CD4-positive, alpha-beta memory T cell (primary cell): ENCODE measurements around the gene NDUFAF7. TPM values are rescaled to one million over a fixed set of nuclear protein-coding genes. Genes with fewer than 3 reads are reported as not detected.
"Not testable (repeated sequence)": the region's sequence is repeated elsewhere in the genome, so short reads cannot be mapped to it uniquely, and the experiment has no call there.

ENCODE experiments used
- CTCF ChIA-PET: fragments of 350-600 bp; sonication (Branson Sonifier 250); formaldehyde crosslinking; loops from one replicate; lab custom pipeline; 2021; ENCODE audit warnings: inconsistent platforms; ENCODE audit not compliant: partially characterized antibody; lab: Charles Lee
- POLR2A ChIA-PET: fragments of 350-600 bp; sonication (Branson Sonifier 250); formaldehyde crosslinking; loops from one replicate; lab custom pipeline; 2021; ENCODE audit not compliant: partially characterized antibody; lab: Charles Lee
- DNase-seq, 5 donors: peaks; one replicate each; pipeline versions ENCODE4 v3.0.0 to v3.0.0-alpha.2; 2020 to 2022; ENCODE audit warnings: mixed read lengths in 1 of 5
- H3K27ac ChIP-seq: one replicate; pipeline ENCODE4 v1.7.0; 2013; ENCODE audit warnings: low read depth, low read length
- H3K27me3 ChIP-seq: 2 replicates; pipeline ENCODE4 v1.7.0; 2013; ENCODE audit warnings: mild to moderate bottlenecking, low read length, moderate library complexity; ENCODE audit not compliant: insufficient read depth
- H3K36me3 ChIP-seq: 2 replicates; pipeline ENCODE4 v1.7.0; 2013; ENCODE audit warnings: mild to moderate bottlenecking, low read length, moderate library complexity; ENCODE audit not compliant: insufficient read depth
- H3K4me1 ChIP-seq: 2 replicates; pipeline ENCODE4 v1.7.0; 2013; ENCODE audit warnings: mild to moderate bottlenecking, low read length, moderate library complexity; ENCODE audit not compliant: insufficient read depth
- H3K4me3 ChIP-seq, 2 donors: one replicate each; pipeline ENCODE4 v1.7.0; 2013; ENCODE audit warnings: low read length in 2 of 2, mild to moderate bottlenecking in 1 of 2
- H3K9me3 ChIP-seq, 2 donors: one replicate each; pipeline ENCODE4 v1.7.0; 2013; ENCODE audit warnings: low read length in 2 of 2, control low read depth in 1 of 2; ENCODE audit not compliant: control insufficient read depth in 1 of 2
- H3K27ac Mint-ChIP-seq, 7 donors: one replicate each; pipeline ENCODE4 v1.8.0; 2020 to 2021; ENCODE audit warnings: mixed read lengths in 7 of 7, mild to moderate bottlenecking in 6 of 7, inconsistent platforms in 3 of 7, moderate library complexity in 3 of 7
- H3K27me3 Mint-ChIP-seq, 2 donors: one replicate each; pipeline ENCODE4 v1.8.0; 2020 to 2021; ENCODE audit warnings: mixed read lengths in 2 of 2
- H3K36me3 Mint-ChIP-seq, 2 donors: one replicate each; pipeline ENCODE4 v1.8.0; 2020 to 2021; ENCODE audit warnings: mixed read lengths in 2 of 2, inconsistent platforms in 1 of 2, mild to moderate bottlenecking in 1 of 2
- H3K4me1 Mint-ChIP-seq, 4 donors: one replicate each; pipeline ENCODE4 v1.8.0; 2020 to 2021; ENCODE audit warnings: mixed read lengths in 4 of 4, mild to moderate bottlenecking in 1 of 4
- H3K4me3 Mint-ChIP-seq, 8 donors: one replicate each; pipeline ENCODE4 v1.8.0; 2020 to 2021; ENCODE audit warnings: mixed read lengths in 8 of 8, mild to moderate bottlenecking in 7 of 8, moderate library complexity in 6 of 8, inconsistent platforms in 3 of 8
- H3K9me3 Mint-ChIP-seq, 8 donors: one replicate each; pipeline ENCODE4 v1.8.0; 2020 to 2021; ENCODE audit warnings: mixed read lengths in 8 of 8, mild to moderate bottlenecking in 5 of 8, inconsistent platforms in 3 of 8, moderate library complexity in 1 of 8
- intact Hi-C: fragments of 100-400 bp; cut with micrococcal nuclease; formaldehyde crosslinking; loops from one replicate; pipeline ENCODE4 v1.15.1; 2023
- polyA plus RNA-seq, 2 donors: library from polyadenylated mRNA; unstranded; fragments of 300-500 nt; fragmentation: Illumina TruSeq; gene quantifications; one replicate each; pipeline ENCODE4 v1.2.3, GENCODE V29; 2021
- total RNA-seq, 2 experiments: library from RNA; stranded (reverse); gene quantifications; one replicate each; pipeline ENCODE4 v1.2.3, GENCODE V29; 2021

The NDUFAF7 gene
- total and polyA plus RNA-seq, 4 experiments from 2014 or later, result 7.4 to 37.9 (median 23.4) TPM

GRCh38 chr2:37211939-37212338 lies 19.5 kb upstream of the NDUFAF7 start:
- ChIA-PET POLR2A (interaction anchor here (0.7 to 1.3 kb wide), 3 partner anchors 15 to 32 kb away, joined by 3 to 4 read pairs (median 3); partner anchors contain the start of genes CEBPZ and NDUFAF7), CTCF (interaction anchor here (1.6 kb wide), 1 partner anchor 43 kb away, joined by 6 read pairs; no protein-coding TSS in a partner anchor)
- no peak overlapping the region for H3K4me3 Mint-ChIP-seq
- peak overlapping the region in 1 of 7 donors; percentile 39 for H3K27ac Mint-ChIP-seq
- Histone ChIP-seq H3K9me3 (peaks cover 0 to 3% of the 10 kb centered on the region in 2 donors), H3K4me3 (no peak overlapping the region), H3K27me3 (no peaks in the 10 kb centered on the region), H3K4me1 (no peaks in the 10 kb centered on the region), H3K27ac (no peak overlapping the region), H3K36me3 (peaks cover 54% of the 10 kb centered on the region)
- intact Hi-C loops, result no loop called here
- DNase-seq, result no peak
- no peaks in the 10 kb centered on the region for H3K27me3 Mint-ChIP-seq
- H3K4me1 Mint-ChIP-seq, result peaks cover 4 to 21% (median 16%) of the 10 kb centered on the region in 4 donors
- H3K36me3 Mint-ChIP-seq, result peaks cover 74 to 84% of the 10 kb centered on the region in 2 donors
- peaks cover 11 to 38% (median 28%) of the 10 kb centered on the region in 8 donors for H3K9me3 Mint-ChIP-seq

- no peak overlapping the region for H3K27ac ChIP-seq
These were observed 16.2 kb upstream of the NDUFAF7 start for GRCh38 chr2:37215250-37215649.

GRCh38 chr2:37219046-37219445 lies 12.4 kb upstream of the NDUFAF7 start:
- ChIA-PET CTCF (interaction anchor here (1.4 to 1.5 kb wide), 2 partner anchors 9 to 13 kb away, joined by 3 read pairs; partner anchors contain the start of genes CEBPZ and NDUFAF7), POLR2A (no interaction called here)
- H3K9me3 ChIP-seq, result no peaks in the 10 kb centered on the region
- peaks cover 49% of the 10 kb centered on the region for H3K36me3 ChIP-seq
- H3K36me3 Mint-ChIP-seq, result peaks cover 37 to 69% of the 10 kb centered on the region in 2 donors
- H3K27me3 Mint-ChIP-seq, result no peaks in the 10 kb centered on the region
- intact Hi-C loops, result no loop called here
- H3K4me1 Mint-ChIP-seq, result peaks cover 11 to 24% (median 19%) of the 10 kb centered on the region in 4 donors
- H3K4me1 ChIP-seq, result peaks cover 6% of the 10 kb centered on the region
- H3K4me3 ChIP-seq, result no peak overlapping the region
- no peaks in the 10 kb centered on the region for H3K9me3 Mint-ChIP-seq
- no peaks in the 10 kb centered on the region for H3K27me3 ChIP-seq
- H3K27ac Mint-ChIP-seq, result no peak overlapping the region
- H3K27ac ChIP-seq, result no peak overlapping the region
- no peak overlapping the region for H3K4me3 Mint-ChIP-seq
- no peak for DNase-seq

More at GRCh38 chr2:37215250-37215649, 16.2 kb upstream of the NDUFAF7 start:
- intact Hi-C loops, result no loop called here
- ChIA-PET CTCF (no interaction called here), POLR2A (interaction anchor here (0.5 kb wide), 1 partner anchor 44 kb away, joined by 3 read pairs; no protein-coding TSS in a partner anchor)
- Mint-ChIP-seq H3K4me1 (peaks cover 0 to 2% (median 0%) of the 10 kb centered on the region in 4 donors), H3K27me3 (no peaks in the 10 kb centered on the region), H3K36me3 (peaks cover 44 to 69% of the 10 kb centered on the region in 2 donors), H3K27ac (no peak overlapping the region), H3K4me3 (no peak overlapping the region), H3K9me3 (peaks cover 0 to 5% (median 0%) of the 10 kb centered on the region in 8 donors)
- DNase-seq, result no peak
- no peaks in the 10 kb centered on the region for H3K4me1 ChIP-seq
- peaks cover 52% of the 10 kb centered on the region for H3K36me3 ChIP-seq
- no peak overlapping the region for H3K4me3 ChIP-seq
- no peaks in the 10 kb centered on the region for H3K9me3 ChIP-seq
- no peaks in the 10 kb centered on the region for H3K27me3 ChIP-seq

GRCh38 chr2:37223131-37223530 lies 8.3 kb upstream of the NDUFAF7 start:
- H3K4me3 ChIP-seq, result no peak overlapping the region
- ChIA-PET CTCF (no interaction called here), POLR2A (interaction anchor here (1.1 to 1.3 kb wide), 2 partner anchors 9 to 10 kb away, joined by 3 to 5 read pairs; partner anchors contain the start of genes CEBPZ and NDUFAF7)
- Mint-ChIP-seq H3K4me1 (peaks cover 35 to 59% (median 45%) of the 10 kb centered on the region in 4 donors), H3K27ac (peak overlapping the region in 2 of 7 donors; percentile 47 to 57), H3K4me3 (peak overlapping the region in 1 of 8 donors; percentile 9), H3K27me3 (no peaks in the 10 kb centered on the region), H3K36me3 (peaks cover 39 to 74% of the 10 kb centered on the region in 2 donors), H3K9me3 (no peaks in the 10 kb centered on the region)
- H3K9me3 ChIP-seq, result no peaks in the 10 kb centered on the region
- no peak for DNase-seq
- intact Hi-C loops, result no loop called here
- peaks cover 48% of the 10 kb centered on the region for H3K36me3 ChIP-seq
- H3K4me1 ChIP-seq, result peaks cover 31% of the 10 kb centered on the region
- H3K27me3 ChIP-seq, result no peaks in the 10 kb centered on the region
- no peak overlapping the region for H3K27ac ChIP-seq

- Histone ChIP-seq H3K4me3 (no peak overlapping the region), H3K27ac (no peak overlapping the region), H3K9me3 (no peaks in the 10 kb centered on the region), H3K27me3 (no peaks in the 10 kb centered on the region), H3K4me1 (peaks cover 35% of the 10 kb centered on the region), H3K36me3 (peaks cover 43% of the 10 kb centered on the region)
- POLR2A ChIA-PET, result interaction anchor here (1.3 kb wide), 1 partner anchor 9 kb away, joined by 5 read pairs; no protein-coding TSS in a partner anchor
- no peak for DNase-seq
- intact Hi-C loops, result no loop called here
- no peaks in the 10 kb centered on the region for H3K27me3 Mint-ChIP-seq
- H3K4me1 Mint-ChIP-seq, result peaks cover 36 to 59% (median 48%) of the 10 kb centered on the region in 4 donors
- peaks cover 36 to 73% of the 10 kb centered on the region in 2 donors for H3K36me3 Mint-ChIP-seq
- no peak overlapping the region for H3K4me3 Mint-ChIP-seq
- CTCF ChIA-PET, result no interaction called here
- H3K27ac Mint-ChIP-seq, result peak overlapping the region in 1 of 7 donors; percentile 59
- no peaks in the 10 kb centered on the region for H3K9me3 Mint-ChIP-seq
These were observed 7.4 kb upstream of the NDUFAF7 start for GRCh38 chr2:37224063-37224462.

- H3K27ac ChIP-seq, H3K27me3 ChIP-seq, H3K9me3 ChIP-seq, CTCF ChIA-PET, H3K27me3 Mint-ChIP-seq, intact Hi-C loops, H3K9me3 Mint-ChIP-seq, POLR2A ChIA-PET, DNase-seq, H3K4me3 ChIP-seq: not testable (repeated sequence)
- H3K36me3 ChIP-seq, result peaks cover 35% of the 10 kb centered on the region
- Mint-ChIP-seq H3K4me1 (peaks cover 39 to 64% (median 50%) of the 10 kb centered on the region in 4 donors), H3K4me3 (peak overlapping the region in 2 of 8 donors; percentile 43 to 45), H3K27ac (peak overlapping the region in 2 of 7 donors; percentile 24 to 84), H3K36me3 (peaks cover 36 to 66% of the 10 kb centered on the region in 2 donors)
- peaks cover 45% of the 10 kb centered on the region for H3K4me1 ChIP-seq
These were observed 6.3 kb upstream of the NDUFAF7 start for GRCh38 chr2:37225129-37225528.

- H3K27ac Mint-ChIP-seq, result peak overlapping the region in 1 of 7 donors; percentile 80
- CTCF ChIA-PET, result no interaction called here
- no peak overlapping the region for H3K27ac ChIP-seq
- peaks cover 36 to 64% (median 47%) of the 10 kb centered on the region in 4 donors for H3K4me1 Mint-ChIP-seq
- peaks cover 28% of the 10 kb centered on the region for H3K36me3 ChIP-seq
- H3K27me3 ChIP-seq, result no peaks in the 10 kb centered on the region
- H3K9me3 Mint-ChIP-seq, result no peaks in the 10 kb centered on the region
- H3K36me3 Mint-ChIP-seq, result peaks cover 30 to 49% of the 10 kb centered on the region in 2 donors
- peak overlapping the region in 5 of 8 donors; percentile 5 to 54 (median 41) for H3K4me3 Mint-ChIP-seq
- no peaks in the 10 kb centered on the region for H3K9me3 ChIP-seq
- intact Hi-C loops, result no loop called here
- H3K4me1 ChIP-seq, result peaks cover 54% of the 10 kb centered on the region
- POLR2A ChIA-PET, result no interaction called here
- no peak overlapping the region for H3K4me3 ChIP-seq
- DNase-seq, result no peak
- H3K27me3 Mint-ChIP-seq, result no peaks in the 10 kb centered on the region
These were observed 4.6 kb upstream of the NDUFAF7 start for GRCh38 chr2:37226863-37227262.
